Parathyroid adenoma (tissue), 2 donors: ENCODE data around the gene PPP1CB.

Experiments
- H2AFZ ChIP-seq: fragments of 300-600 bp; sonication (generic); one replicate; pipeline ENCODE4 v1.7.0; 2017; ENCODE audit warnings: antibody characterized with exemption, mild to moderate bottlenecking
- H3K27ac ChIP-seq: fragments of 300-600 bp; sonication (generic); one replicate; pipeline ENCODE4 v1.7.0; 2017
- H3K27me3 ChIP-seq: fragments of 300-600 bp; sonication (generic); one replicate; pipeline ENCODE4 v1.7.0; 2017; ENCODE audit warnings: low read length; ENCODE audit not compliant: control insufficient read depth, insufficient read depth
- H3K36me3 ChIP-seq: fragments of 300-600 bp; sonication (generic); one replicate; pipeline ENCODE4 v1.7.0; 2017; ENCODE audit warnings: low read length; ENCODE audit not compliant: control insufficient read depth, insufficient read depth
- H3K4me1 ChIP-seq: fragments of 300-600 bp; sonication (generic); one replicate; pipeline ENCODE4 v1.7.0; 2017; ENCODE audit warnings: control low read depth
- H3K4me2 ChIP-seq: fragments of 300-600 bp; sonication (generic); one replicate; pipeline ENCODE4 v1.7.0; 2017; ENCODE audit warnings: low read length
- H3K4me3 ChIP-seq: fragments of 300-600 bp; sonication (generic); one replicate; pipeline ENCODE4 v1.7.0; 2017; ENCODE audit warnings: low read depth, low read length
- H3K79me2 ChIP-seq: fragments of 300-600 bp; sonication (generic); one replicate; pipeline ENCODE4 v1.7.0; 2017; ENCODE audit warnings: control low read depth
- H3K9ac ChIP-seq: fragments of 300-600 bp; sonication (generic); one replicate; pipeline ENCODE4 v1.7.0; 2017; ENCODE audit warnings: mild to moderate bottlenecking
- H3K9me3 ChIP-seq: fragments of 300-600 bp; sonication (generic); one replicate; pipeline ENCODE4 v1.7.0; 2017; ENCODE audit warnings: low read length; ENCODE audit not compliant: control insufficient read depth
- TF ChIP-seq, protein P1 (sequence below): fragments of 300-600 bp; sonication (generic); IDR thresholded peaks from one replicate; pipeline ENCODE4 v1.7.0; 2017; ENCODE audit warnings: antibody characterized with exemption, mild to moderate bottlenecking
- donor health status: primary hyperparathyroidism.

PPP1CB gene

DNA sequence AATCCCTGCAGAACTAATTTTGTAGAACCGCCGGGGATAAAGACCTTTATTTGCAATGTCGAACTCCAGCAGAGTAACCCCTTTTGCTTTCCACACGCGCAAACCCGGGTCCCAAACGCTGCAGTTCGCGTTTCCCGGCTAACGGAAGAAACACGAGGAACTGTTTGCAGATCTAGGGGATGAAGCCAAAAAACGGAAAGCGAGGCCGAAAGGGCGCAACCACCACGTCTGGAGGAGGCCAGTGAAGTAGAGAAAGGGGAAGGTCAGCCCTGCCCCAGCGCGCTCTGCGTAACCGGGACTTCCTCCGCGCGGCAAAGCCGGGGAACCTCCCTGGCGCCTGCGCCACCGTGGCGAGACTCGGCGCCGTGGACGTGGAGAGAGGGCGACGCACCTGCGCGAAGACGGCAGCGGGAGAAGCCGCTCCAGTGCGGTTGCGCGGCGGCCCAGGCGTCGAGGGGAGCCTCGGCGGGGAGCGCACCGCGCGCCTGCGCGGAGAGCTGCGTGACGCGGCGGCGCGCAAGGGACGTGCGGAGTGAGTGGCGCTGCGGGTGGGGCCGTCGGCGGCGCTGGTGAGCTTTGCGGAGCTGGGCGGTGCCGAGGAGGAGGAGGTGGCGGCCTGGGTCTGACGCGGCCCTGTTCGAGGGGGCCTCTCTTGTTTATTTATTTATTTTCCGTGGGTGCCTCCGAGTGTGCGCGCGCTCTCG, at the start of gene PPP1CB:
TSS of gene PPP1CB (plus strand) at position 579 of the 704 bp plus-strand sequence. CDS start 295 bp downstream, outside the sequence.
- Histone ChIP-seq H3K4me1 (peaks cover 38% of the 10 kb centered on the region), H3K36me3 (no peaks in the 10 kb centered on the region), H3K4me2 (peak within 1 kb of the TSS; percentile 80), H3K27ac (peak within 1 kb of the TSS; percentile 97), H3K4me3 (peak within 1 kb of the TSS; percentile 73), H2AFZ (peak within 1 kb of the TSS; percentile 82), H3K9me3 (no peaks in the 10 kb centered on the region), H3K79me2 (peaks cover 29% of the 10 kb centered on the region), H3K27me3 (no peaks in the 10 kb centered on the region), H3K9ac (peak within 1 kb of the TSS; percentile 51)
- TF ChIP-seq, protein P1, sequence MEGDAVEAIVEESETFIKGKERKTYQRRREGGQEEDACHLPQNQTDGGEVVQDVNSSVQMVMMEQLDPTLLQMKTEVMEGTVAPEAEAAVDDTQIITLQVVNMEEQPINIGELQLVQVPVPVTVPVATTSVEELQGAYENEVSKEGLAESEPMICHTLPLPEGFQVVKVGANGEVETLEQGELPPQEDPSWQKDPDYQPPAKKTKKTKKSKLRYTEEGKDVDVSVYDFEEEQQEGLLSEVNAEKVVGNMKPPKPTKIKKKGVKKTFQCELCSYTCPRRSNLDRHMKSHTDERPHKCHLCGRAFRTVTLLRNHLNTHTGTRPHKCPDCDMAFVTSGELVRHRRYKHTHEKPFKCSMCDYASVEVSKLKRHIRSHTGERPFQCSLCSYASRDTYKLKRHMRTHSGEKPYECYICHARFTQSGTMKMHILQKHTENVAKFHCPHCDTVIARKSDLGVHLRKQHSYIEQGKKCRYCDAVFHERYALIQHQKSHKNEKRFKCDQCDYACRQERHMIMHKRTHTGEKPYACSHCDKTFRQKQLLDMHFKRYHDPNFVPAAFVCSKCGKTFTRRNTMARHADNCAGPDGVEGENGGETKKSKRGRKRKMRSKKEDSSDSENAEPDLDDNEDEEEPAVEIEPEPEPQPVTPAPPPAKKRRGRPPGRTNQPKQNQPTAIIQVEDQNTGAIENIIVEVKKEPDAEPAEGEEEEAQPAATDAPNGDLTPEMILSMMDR: peak; percentile 53

DNA sequence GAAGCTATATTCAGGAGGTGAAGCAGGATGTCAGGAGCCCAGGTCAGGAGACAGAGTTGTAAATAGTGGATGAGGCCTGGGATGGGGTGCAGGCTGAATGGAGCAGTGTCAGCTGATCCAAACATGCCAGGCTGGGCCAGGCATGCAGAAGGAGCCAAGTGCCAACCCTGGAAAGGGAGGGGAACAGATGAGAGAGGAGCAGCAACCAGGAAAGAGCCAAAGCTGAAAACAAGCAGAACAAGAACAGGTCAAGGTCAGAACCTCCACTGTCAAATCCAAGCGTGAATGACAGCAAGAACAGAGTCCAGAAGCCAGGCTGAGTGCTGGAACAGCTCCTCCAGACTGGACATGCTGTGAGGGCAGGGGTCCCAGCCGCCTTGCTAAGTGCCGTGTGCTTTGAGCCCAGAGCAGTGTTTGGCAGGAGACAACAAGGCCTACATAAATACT, 49.2 kb upstream of the PPP1CB start:
- Histone ChIP-seq H3K9me3 (no peaks in the 10 kb centered on the region), H3K9ac (no peak overlapping the region), H3K4me3 (no peak overlapping the region), H2AFZ (peak overlapping the region; percentile 78), H3K4me2 (no peak overlapping the region), H3K27me3 (no peaks in the 10 kb centered on the region), H3K27ac (peak overlapping the region; percentile 76), H3K79me2 (no peaks in the 10 kb centered on the region), H3K36me3 (no peaks in the 10 kb centered on the region), H3K4me1 (peaks cover 22% of the 10 kb centered on the region)
- TF ChIP-seq, protein P1: no peak

DNA sequence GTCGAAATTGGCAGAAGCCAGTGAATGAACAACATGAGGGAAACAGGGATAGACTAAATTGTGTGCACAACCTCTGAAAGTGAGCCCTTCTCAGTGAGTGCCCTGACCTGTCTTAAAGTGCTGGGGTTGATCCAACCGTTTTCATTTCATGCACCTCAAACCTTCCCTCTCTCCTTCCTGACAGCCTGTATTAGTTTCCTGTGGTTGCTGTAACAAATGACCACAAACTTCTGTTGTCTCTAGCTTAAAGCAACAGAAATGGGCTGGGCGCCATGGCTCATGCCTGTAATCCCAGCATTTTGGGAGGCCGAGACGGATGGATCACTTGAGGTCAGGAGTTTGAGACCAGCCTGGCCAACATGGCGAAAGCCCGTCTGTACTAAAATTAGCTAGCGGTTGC, 48.8 kb upstream of the PPP1CB start:
- TF ChIP-seq, protein P1: no peak
- H3K27ac ChIP-seq: peak overlapping the region; percentile 76
- H3K4me1 ChIP-seq: peaks cover 22% of the 10 kb centered on the region
- H2AFZ ChIP-seq: peak overlapping the region; percentile 78
- no peaks in the 10 kb centered on the region for H3K27me3 ChIP-seq
- H3K79me2 ChIP-seq: no peaks in the 10 kb centered on the region
- H3K4me3 ChIP-seq: no peak overlapping the region
- H3K4me2 ChIP-seq: no peak overlapping the region
- H3K9me3 ChIP-seq: no peaks in the 10 kb centered on the region
- no peak overlapping the region for H3K9ac ChIP-seq
- no peaks in the 10 kb centered on the region for H3K36me3 ChIP-seq

DNA sequence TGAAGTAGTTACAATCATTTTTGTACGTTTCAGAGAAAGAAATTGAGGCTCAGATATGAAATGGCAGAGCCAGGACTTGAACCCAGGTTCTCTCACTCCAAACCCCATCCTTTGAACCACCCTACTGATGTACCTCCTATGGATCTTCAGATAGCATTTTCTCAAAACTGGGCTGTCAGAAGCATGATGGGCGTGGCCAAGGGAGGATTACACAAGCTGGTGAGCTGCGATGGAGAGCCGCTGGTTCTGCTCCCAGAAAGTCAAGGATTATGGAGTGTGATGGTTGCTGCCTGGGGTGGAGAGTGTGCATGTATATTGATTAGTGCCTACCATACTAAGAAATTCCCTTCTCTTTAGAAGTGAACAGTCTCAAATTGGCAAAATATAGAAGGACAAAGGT, 47.0 kb upstream of the PPP1CB start:
- no peaks in the 10 kb centered on the region for H3K9me3 ChIP-seq
- no peaks in the 10 kb centered on the region for H3K27me3 ChIP-seq
- peak overlapping the region; percentile 64 for H2AFZ ChIP-seq
- TF ChIP-seq, protein P1: no peak
- no peak overlapping the region for H3K9ac ChIP-seq
- H3K4me1 ChIP-seq: peaks cover 22% of the 10 kb centered on the region
- H3K4me3 ChIP-seq: no peak overlapping the region
- H3K4me2 ChIP-seq: no peak overlapping the region
- H3K27ac ChIP-seq: peak overlapping the region; percentile 34
- no peaks in the 10 kb centered on the region for H3K36me3 ChIP-seq
- H3K79me2 ChIP-seq: no peaks in the 10 kb centered on the region
